T-helper 9 cell (primary cell): Measurements from ENCODE around the gene ZNF165.
"Not testable (repeated sequence)": the region's sequence is repeated elsewhere in the genome, so short reads cannot be mapped to it uniquely, and the experiment has no call there.

ENCODE experiments used
- DNase-seq: peaks from one replicate; pipeline ENCODE4 v3.0.0-alpha.2; 2020

Gene ZNF165

GRCh38 chr6:28122283-28122682 is 41.9 kb downstream of the ZNF165 start:
- not testable (repeated sequence) for DNase-seq

- peak; percentile 60 for DNase-seq
These were observed 44.1 kb downstream of the ZNF165 start, which contains the start of gene ZSCAN16 for GRCh38 chr6:28124350-28124970. TSS of gene ZSCAN16 (plus strand) at chr6:28124609. CDS start at chr6:28125444, 835 bp downstream.

- DNase-seq: no peak
These were observed 44.6 kb downstream of the ZNF165 start for GRCh38 chr6:28124971-28125353.

- DNase-seq: no peak
These were observed 45.0 kb downstream of the ZNF165 start for GRCh38 chr6:28125401-28125800.

- no peak for DNase-seq
These were observed 53.6 kb downstream of the ZNF165 start for GRCh38 chr6:28134015-28134414.

- no peak for DNase-seq
These were observed 54.3 kb downstream of the ZNF165 start for GRCh38 chr6:28134716-28135115.

GRCh38 chr6:28135393-28135792 is 55.0 kb downstream of the ZNF165 start:
- DNase-seq: no peak

- peak; percentile 51 for DNase-seq
These were observed 56.5 kb downstream of the ZNF165 start for GRCh38 chr6:28136585-28137504.

GRCh38 chr6:28137505-28137981 is 57.2 kb downstream of the ZNF165 start:
- no peak for DNase-seq
